HCEC 1CT (cell line): ENCODE measurements around the gene PRORP.
"Not testable (repeated sequence)": the region's sequence is repeated elsewhere in the genome, so short reads cannot be mapped to it uniquely, and the experiment has no call there.

Source experiments
- DNase-seq: peaks from one replicate; pipeline ENCODE4 v3.0.0-alpha.2; 2017

The PRORP gene

DNA sequence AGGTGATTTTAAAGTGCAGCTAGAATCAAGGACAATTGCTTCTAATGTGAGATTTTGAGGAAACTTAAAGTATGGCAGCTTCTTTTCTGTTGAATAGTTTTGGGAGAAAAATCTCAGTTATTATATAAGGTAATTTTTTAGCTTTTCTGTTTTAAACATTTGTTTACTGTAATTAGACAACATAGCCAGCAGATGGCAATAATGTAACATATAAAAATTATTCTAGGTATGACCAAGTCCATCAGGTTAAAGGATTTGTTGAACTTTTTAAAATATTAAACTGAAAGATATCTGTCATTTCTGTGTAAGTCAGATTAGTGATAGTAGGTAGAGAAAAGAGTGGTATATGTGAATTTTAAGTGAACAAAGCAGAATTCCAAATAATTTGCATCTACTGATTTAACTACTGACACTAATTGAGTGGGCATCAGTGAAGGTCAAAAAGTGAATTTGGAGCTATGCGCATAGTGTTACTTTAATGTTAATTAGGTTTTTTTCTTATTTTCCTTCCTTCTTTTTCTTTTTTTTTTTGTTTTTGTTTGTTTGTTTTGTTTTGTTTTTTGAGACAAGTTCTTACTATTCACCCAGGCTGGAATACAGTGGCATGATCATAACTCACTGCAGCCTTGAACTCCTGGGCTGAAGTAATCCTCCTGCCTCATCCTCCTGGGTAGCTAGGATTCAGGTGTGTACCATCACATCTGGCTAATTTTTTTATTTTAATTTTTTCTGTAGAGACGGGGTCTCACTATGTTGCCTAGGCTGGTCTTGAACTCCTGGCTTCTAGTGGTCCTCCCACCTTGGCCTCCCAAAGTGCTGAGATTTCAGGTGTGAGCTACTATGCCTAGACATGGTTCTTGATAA is 18.6 kb downstream of the PRORP start:
- peak; percentile 41 for DNase-seq

GRCh38 chr14:35144029-35144428 is 21.7 kb downstream of the PRORP start:
- no peak for DNase-seq

DNA sequence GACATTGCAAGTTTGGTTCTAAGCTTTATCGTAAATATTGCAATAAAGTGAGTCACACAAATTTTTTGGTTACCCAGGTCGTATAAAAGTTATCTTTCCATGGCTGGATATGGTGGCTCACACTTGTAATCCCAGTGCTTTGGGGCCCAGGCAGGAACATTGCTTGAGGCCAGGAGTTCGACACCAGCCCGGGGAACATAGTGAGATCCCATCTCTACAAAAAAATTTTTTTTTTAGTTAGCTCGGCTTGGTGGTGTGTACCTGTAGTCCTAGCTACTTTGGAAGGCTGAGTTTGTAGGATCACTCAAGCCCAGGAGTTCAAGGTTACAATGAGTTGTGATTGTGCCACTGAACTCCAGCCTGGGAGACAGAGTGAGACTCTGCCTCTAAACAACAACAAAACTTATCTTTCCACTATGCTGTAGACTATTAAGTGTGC is 24.4 kb downstream of the PRORP start:
- no peak for DNase-seq

DNA sequence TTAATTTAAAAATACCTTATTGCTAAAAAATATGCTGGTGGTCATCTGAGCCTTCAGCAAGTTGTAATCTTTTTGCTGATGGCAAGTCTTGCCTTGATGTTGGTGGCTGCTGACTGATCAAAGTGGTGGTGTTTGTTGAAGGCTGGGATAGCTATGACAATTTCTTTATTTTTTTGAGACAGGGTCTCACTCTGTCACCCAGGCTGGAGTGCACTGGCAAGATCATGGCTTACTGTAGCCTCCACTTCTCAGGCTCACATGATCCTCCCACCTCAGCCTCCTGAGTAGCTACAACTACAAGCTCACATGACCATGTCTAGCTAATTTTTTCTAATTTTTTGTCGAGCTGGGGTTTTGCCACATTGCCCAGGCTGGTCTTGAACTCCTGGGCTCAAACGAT is 24.8 kb downstream of the PRORP start:
- DNase-seq, result no peak

DNA sequence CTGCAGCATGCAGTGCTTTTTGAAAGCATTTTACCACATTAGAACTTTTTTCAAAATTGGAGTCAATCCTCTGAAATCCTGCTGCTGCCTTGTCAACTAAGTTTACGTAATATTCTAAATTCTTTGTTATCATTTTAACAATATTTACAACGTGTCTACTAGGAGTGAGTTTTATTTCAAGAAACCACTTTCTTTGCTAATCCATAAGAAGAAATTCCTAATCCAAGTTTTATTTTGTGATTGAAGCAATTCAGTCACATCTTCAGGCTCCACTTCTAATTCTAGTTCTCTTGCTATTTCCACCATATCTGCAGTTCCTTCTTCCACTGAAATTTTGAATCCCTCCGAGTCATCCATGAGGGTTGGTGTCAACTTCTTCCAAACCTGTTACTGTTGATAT is 25.4 kb downstream of the PRORP start:
- DNase-seq, result no peak

GRCh38 chr14:35149239-35149638 is 26.9 kb downstream of the PRORP start:
- no peak for DNase-seq

GRCh38 chr14:35152531-35152930 is 30.2 kb downstream of the PRORP start:
- DNase-seq, result not testable (repeated sequence)

- DNase-seq, result no peak
These were observed 31.7 kb downstream of the PRORP start for GRCh38 chr14:35154016-35154415.

GRCh38 chr14:35155962-35156361 is 33.6 kb downstream of the PRORP start:
- DNase-seq, result peak; percentile 18

- DNase-seq, result no peak
These were observed 36.1 kb downstream of the PRORP start for GRCh38 chr14:35158491-35158890.

DNA sequence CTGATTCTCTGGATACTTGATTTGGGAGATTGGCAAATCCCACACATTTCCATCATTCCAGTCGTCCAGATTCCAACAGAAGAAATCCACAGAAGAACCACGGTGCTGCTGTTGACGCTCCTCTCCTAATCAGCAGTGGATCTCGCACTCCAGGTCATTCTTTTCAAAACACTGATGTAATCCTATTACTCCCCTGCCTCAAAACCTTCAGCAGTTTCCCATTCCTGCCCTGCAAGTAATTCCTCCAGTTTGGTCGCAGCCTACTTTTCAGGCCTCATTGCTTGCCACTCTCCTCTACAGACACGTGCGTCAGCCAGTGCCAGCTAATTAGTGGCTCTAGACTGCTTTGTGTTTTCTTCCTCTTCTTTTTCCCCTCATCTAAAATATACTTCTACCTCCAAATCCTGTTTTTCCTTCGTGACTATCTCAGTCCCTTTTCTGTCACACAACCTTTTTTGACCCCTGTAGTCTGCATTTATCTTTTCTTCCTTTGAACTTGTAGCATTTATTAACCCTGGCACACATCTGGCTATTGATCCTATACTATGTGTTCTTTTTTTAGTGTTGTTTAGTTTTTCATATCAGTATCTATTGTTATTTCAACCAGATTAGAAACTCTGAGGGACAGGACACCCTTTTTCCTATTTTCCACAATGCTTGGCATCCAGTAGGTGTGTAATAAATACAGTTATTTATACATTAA is 36.8 kb downstream of the PRORP start:
- DNase-seq, result no peak

GRCh38 chr14:35159742-35160409 is 37.5 kb downstream of the PRORP start:
- DNase-seq, result peak; percentile 93

GRCh38 chr14:35161231-35161630 is 38.9 kb downstream of the PRORP start:
- DNase-seq, result no peak

DNA sequence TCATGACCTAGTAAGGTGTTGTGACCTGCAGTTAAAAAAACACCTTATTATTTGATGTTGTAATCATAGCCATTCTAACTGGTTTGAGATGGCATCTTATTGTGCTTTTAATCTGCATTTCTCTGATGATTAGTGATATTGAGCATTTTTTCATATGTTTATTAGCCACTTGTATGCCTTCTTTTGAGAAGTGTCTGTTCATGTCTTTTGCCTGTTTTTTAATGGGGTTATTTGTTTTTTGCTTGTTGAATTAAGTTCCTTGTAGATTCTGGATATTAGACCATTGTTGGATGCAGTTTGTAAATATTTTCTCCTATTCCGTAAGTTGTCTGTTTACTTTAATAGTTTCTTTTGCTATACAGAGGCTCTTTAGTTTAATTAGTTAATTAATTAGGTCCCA is 41.0 kb downstream of the PRORP start:
- no peak for DNase-seq

DNA sequence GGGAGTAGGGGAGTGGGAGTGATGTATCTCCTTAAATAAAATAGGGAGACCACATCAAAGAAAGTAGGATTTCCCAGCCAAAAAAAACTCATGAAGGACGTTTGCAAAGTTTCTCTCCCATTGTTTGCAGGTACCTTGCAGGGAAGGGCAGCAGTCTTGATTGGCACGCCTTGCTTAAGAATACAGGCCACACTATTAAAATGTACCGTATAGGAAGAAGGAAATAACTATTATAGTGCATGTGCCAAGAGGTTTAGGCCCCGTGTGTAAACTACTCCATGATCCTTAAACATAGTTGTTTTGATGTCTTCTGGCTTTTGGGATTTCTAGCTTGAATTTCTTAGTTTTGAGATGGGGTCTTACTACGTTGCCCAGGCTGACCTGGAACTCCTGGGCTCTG is 42.5 kb downstream of the PRORP start:
- no peak for DNase-seq

DNA sequence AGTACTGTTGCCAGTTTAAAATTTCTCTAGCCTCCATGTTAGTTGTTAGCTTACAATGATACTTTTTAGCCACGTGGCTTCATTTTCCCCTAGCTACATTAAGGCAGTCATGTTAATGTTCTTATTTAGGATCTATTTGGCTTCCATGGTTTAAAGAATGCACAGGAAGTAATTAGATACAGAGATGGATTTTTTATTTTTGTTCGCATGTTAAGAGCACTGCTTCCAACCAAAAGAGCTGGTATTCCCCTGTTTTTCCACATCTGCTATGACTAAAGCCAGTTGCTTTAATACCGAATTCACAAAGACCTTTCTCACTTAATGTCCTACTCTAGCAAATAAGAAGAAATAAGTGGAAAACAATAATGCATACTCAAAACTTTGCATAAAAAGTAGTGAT is 45.1 kb downstream of the PRORP start:
- DNase-seq, result no peak
